Calu3 (cell line): ENCODE data around the gene GIT1. TPM values are rescaled to one million over a fixed set of nuclear protein-coding genes. Genes with fewer than 3 reads are reported as not detected.

Experiments used
- Bru-seq: library from RNA; stranded (reverse); fragments of 400-500 nt; gene quantifications from one replicate; lab custom pipeline; 2021; lab: Mats Ljungman, UMichigan
- BruChase-seq, 2 experiments: library from RNA; stranded (reverse); fragments of 400-500 nt; gene quantifications; one replicate each; lab custom pipeline; 2021; lab: Mats Ljungman, UMichigan
- BruUV-seq: library from RNA; stranded (reverse); fragments of 400-500 nt; replicated peaks from 2 replicates; lab custom pipeline; 2021; lab: Mats Ljungman, UMichigan
- CTCF ChIA-PET: fragments of 300-600 bp; sonication (Branson Sonifier 250); formaldehyde crosslinking; loops from one replicate; lab custom pipeline; 2022; ENCODE audit warnings: antibody characterized with exemption; lab: Charles Lee
- DNase-seq: peaks from one replicate; pipeline ENCODE4 v3.0.0; 2022
- H3K27ac Mint-ChIP-seq: one replicate; pipeline ENCODE4 v1.8.0; 2022; ENCODE audit warnings: mixed read lengths; ENCODE audit not compliant: unreplicated experiment
- H3K27me3 Mint-ChIP-seq: one replicate; pipeline ENCODE4 v1.8.0; 2022; ENCODE audit warnings: mixed read lengths; ENCODE audit not compliant: unreplicated experiment
- H3K36me3 Mint-ChIP-seq: one replicate; pipeline ENCODE4 v1.8.0; 2022; ENCODE audit warnings: mild to moderate bottlenecking, moderate library complexity, mixed read lengths; ENCODE audit not compliant: insufficient read depth, unreplicated experiment
- H3K4me1 Mint-ChIP-seq: one replicate; pipeline ENCODE4 v1.8.0; 2022; ENCODE audit warnings: mild to moderate bottlenecking, low read depth, mixed read lengths; ENCODE audit not compliant: unreplicated experiment
- H3K4me3 Mint-ChIP-seq: one replicate; pipeline ENCODE4 v1.8.0; 2022; ENCODE audit warnings: mild to moderate bottlenecking, low read depth, moderate library complexity, mixed read lengths; ENCODE audit not compliant: unreplicated experiment
- H3K9me3 Mint-ChIP-seq: one replicate; pipeline ENCODE4 v1.8.0; 2022; ENCODE audit warnings: low read depth, mixed read lengths; ENCODE audit not compliant: unreplicated experiment
- CTCF ChIP-seq: fragments of 200-600 bp; IDR thresholded peaks from one replicate; pipeline ENCODE4 v1.8.0; 2022; ENCODE audit warnings: antibody characterized with exemption; ENCODE audit not compliant: unreplicated experiment
- intact Hi-C: fragments of 100-400 bp; cut with micrococcal nuclease; formaldehyde crosslinking; loops from one replicate; pipeline ENCODE4 v1.10.0; 2022; ENCODE audit not compliant: unreplicated experiment
- long read RNA-seq: library from polyadenylated mRNA; stranded (forward); transcript quantifications from one replicate; pipeline ENCODE4 v2.0.0, GENCODE V29; 2022
- total RNA-seq: library from RNA; stranded (reverse); gene quantifications from 2 replicates; pipeline ENCODE4 v1.2.3, GENCODE V29; 2022

Gene GIT1
- total RNA-seq, result 46.3 and 47.7 TPM in 2 replicates
- Bru-seq, nascent RNA, result percentile 48 among the genes with signal in this experiment
- percentile 75 among the genes with signal in this experiment for BruChase-seq, experiment 1, labeled RNA remaining after a 6-hour chase
- percentile 62 among the genes with signal in this experiment for BruChase-seq, experiment 2, labeled RNA remaining after a 2-hour chase
- long read RNA-seq, transcript GIT1-201 (20 exons, 3,768 nt), result major isoform, 25 of 66 reads
- long read RNA-seq, partial matches to known transcripts, result 11 of 66 reads
- long read RNA-seq, other reads (novel, unspliced or antisense), result 26 of 66 reads

DNA sequence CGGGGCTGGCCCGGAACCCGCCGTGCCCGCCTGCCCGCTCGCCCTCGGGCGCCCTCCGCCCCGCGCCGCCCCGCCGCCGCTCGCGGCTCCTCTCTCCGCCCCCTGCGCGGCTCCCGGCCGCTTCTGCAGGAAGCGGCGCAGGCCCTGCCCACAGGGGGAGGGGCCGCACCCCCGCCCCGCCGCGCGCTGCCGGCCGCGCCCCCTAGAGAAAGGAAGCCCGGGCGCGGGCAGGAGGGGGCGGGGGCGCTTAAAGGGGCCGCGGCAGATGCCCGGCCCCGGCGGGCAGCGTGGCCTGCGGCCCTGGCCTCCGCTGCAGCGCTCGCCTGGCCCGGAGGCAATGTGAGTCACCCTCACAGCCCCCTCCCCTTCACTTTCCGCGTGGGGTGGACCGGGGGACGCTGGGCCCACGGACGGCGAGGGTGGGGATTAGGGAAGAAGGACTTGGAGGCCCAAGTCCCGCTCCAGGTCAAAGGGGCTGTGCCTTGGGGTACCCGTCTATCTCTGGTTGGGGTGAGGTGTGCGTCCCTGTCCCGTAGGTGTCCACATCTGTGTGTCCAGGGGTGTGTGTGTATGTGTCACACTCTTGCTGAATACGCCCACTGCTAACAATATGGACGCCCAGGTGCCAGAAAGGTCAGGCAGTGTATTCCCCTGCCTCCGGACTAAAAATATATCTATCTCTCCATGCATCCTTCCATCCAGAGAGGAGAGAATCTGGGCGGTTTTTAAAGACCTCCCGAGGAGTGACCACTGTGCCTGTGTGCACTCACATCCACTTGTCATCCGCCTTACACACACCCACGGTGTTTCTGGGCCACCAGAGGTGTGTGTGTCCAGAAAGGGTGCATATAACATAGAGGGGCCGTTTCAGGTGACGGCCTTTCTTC, at the start of gene GIT1:
TSS of gene GIT1 (minus strand) at position 125 of the 887 bp plus-strand sequence. CDS start 270 bp downstream, outside the sequence.
- CTCF ChIA-PET, result interaction anchor here (1.0 to 3.4 kb wide), 2 partner anchors 28 to 220 kb away, joined by 3 to 36 read pairs; no protein-coding TSS in a partner anchor
- Mint-ChIP-seq H3K4me3 (peak within 1 kb of the TSS; percentile 79), H3K36me3 (peaks cover 60% of the 10 kb centered on the region), H3K4me1 (peaks cover 41% of the 10 kb centered on the region), H3K9me3 (no peaks in the 10 kb centered on the region), H3K27ac (peak within 1 kb of the TSS; percentile 78), H3K27me3 (no peaks in the 10 kb centered on the region)
- TF ChIP-seq CTCF, result peak; percentile 11
- DNase-seq, result peak; percentile 91
- intact Hi-C loops, result no loop called here
- no TSS peak for BruUV-seq

- BruUV-seq, result no TSS peak
- Mint-ChIP-seq H3K4me3 (no peak overlapping the region), H3K9me3 (no peaks in the 10 kb centered on the region), H3K4me1 (peaks cover 9% of the 10 kb centered on the region), H3K36me3 (no peaks in the 10 kb centered on the region), H3K27ac (no peak overlapping the region), H3K27me3 (no peaks in the 10 kb centered on the region)
- intact Hi-C loops, result no loop called here
- CTCF ChIA-PET, result no interaction called here
- DNase-seq, result no peak
- no peak for TF ChIP-seq CTCF
Measured at GRCh38 chr17:29633886-29634285, 44.4 kb upstream of the GIT1 start.

DNA sequence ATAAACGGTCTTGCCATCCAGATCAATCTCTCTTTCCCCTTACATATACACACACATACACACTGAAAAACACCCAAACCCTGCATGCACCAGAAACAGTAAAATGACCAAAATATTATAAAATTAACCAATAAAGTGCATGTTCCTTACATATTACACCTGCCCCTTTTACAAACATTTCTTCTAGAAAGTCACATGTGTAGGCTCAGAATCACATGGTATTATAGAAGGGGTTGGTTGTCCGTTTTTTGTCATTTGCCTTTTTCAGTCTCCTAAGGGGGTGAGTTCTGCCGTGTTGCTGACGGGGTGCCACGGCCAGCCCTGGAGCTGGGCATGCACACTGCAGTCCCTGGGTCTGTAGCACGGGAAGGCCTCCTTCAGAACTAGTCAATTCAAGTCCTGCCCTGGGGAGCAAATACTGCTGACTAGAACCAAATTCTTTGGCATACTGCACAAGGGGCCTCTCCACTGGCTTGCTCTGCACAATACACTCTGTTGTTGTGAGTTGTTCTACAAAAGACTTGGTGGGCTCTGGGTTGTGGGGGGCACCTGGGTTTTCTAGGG, 41.3 kb upstream of the GIT1 start:
- Mint-ChIP-seq H3K4me3 (no peak overlapping the region), H3K27me3 (no peaks in the 10 kb centered on the region), H3K4me1 (no peaks in the 10 kb centered on the region), H3K9me3 (no peaks in the 10 kb centered on the region), H3K27ac (no peak overlapping the region), H3K36me3 (no peaks in the 10 kb centered on the region)
- no peak for DNase-seq
- BruUV-seq, result no TSS peak
- intact Hi-C loops, result no loop called here
- CTCF ChIA-PET, result no interaction called here
- no peak for TF ChIP-seq CTCF

DNA sequence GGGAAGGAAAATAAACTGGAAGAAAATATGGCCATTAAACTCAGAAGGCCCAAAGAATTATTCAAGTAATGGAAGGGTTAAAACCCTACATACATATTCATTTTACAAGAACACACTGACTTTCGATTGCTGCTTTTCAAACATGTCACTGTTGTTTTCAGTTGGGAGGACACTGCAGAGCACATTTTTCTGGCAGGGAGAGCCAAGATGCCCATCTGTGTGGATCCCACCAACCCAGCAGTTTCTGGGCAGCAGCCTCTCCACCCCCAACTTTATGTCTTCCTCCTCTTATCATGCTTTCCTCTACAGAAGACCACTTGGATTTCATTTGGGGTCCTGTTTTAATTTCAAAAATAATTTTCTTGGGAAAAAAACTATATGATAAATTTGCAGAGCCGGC, 40.4 kb upstream of the GIT1 start:
- no peak overlapping the region for H3K27ac Mint-ChIP-seq
- CTCF ChIA-PET, result no interaction called here
- TF ChIP-seq CTCF, result no peak
- no peaks in the 10 kb centered on the region for H3K27me3 Mint-ChIP-seq
- no peaks in the 10 kb centered on the region for H3K36me3 Mint-ChIP-seq
- no peak overlapping the region for H3K4me3 Mint-ChIP-seq
- no peaks in the 10 kb centered on the region for H3K9me3 Mint-ChIP-seq
- H3K4me1 Mint-ChIP-seq, result no peaks in the 10 kb centered on the region
- BruUV-seq, result no TSS peak
- DNase-seq, result no peak
- intact Hi-C loops, result no loop called here
